DMS 273 (cell line): ENCODE results near the gene MCM7.

Experiments used
- DNase-seq: peaks from one replicate; lab custom pipeline; 2025; ENCODE audit not compliant: unreplicated experiment; lab: John Stamatoyannopoulos, UW

The MCM7 gene

DNA sequence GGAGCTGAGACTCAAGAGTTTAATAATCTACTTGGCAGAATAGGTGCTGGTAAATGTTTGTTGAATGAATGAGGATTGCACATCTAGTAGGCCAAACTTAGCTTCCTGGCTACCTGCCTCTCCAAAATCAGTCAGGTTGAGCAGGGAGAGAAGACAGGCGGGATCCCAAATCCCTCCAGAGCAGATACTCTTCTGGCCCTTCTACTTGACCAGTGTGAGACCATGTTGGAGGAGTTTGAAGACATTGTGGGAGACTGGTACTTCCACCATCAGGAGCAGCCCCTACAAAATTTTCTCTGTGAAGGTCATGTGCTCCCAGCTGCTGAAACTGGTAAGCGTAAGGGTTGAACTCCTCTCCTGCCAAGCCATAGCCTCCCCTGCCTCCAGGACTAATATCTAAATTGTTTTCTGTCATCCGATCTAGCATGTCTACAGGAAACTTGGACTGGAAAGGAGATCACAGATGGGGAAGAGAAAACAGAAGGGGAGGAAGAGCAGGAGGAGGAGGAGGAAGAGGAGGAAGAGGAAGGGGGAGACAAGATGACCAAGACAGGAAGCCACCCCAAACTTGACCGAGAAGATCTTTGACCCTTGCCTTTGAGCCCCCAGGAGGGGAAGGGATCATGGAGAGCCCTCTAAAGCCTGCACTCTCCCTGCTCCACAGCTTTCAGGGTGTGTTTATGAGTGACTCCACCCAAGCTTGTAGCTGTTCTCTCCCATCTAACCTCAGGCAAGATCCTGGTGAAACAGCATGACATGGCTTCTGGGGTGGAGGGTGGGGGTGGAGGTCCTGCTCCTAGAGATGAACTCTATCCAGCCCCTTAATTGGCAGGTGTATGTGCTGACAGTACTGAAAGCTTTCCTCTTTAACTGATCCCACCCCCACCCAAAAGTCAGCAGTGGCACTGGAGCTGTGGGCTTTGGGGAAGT, 23.4 kb upstream of the MCM7 start:
- no peak for DNase-seq

DNA sequence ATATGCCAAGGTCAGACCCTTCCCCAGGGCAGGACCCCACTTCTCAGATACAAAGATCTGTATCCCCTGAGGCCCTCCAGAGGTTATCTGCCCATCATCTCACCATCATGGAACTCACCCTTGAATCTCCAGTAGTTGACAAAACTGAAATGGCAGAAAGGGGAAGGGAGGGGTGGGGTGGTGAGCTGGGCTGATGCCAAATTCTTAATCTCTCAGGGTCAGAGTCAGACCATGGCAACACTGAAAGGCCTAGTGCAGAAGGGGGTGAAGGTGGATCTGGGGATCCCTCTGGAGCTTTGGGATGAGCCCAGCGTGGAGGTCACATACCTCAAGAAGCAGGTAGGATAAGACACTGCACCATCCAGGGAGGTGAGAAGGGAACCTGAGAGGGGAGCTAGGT, 21.4 kb upstream of the MCM7 start:
- DNase-seq, result no peak

DNA sequence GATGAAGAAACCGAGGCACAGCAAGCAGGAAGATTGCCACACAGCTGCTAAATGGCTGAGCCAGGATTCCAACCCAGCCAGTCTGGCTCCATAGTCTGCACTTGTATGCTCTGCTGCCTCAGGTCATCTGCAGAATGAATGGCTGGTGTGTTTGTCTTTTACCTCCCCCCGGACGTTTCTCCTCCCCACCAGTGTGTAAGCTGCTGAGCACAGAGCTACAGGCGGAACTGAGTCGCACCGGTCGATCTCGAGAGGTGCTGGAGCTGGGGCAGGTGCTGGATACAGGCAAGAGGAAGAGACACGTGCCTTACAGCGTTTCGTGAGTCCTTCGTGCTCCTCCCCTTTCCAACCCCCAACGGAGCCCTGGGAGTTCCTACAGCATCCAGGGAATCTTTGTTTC, 20.9 kb upstream of the MCM7 start:
- DNase-seq, result no peak

DNA sequence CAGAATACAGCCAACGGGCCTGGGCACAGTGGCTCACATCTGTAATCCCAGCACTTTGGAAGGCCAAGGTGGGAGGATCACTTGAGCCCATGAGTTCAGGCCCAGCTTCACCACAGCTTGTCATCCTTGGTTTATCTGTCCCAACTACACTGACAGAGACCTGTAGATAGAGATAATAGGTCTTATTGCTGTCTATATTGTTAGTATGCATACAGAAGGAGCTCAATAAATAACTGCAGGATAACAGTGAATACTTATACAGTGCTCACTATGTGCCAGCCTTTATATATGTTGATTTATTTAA, 19.5 kb upstream of the MCM7 start:
- DNase-seq, result no peak

DNA sequence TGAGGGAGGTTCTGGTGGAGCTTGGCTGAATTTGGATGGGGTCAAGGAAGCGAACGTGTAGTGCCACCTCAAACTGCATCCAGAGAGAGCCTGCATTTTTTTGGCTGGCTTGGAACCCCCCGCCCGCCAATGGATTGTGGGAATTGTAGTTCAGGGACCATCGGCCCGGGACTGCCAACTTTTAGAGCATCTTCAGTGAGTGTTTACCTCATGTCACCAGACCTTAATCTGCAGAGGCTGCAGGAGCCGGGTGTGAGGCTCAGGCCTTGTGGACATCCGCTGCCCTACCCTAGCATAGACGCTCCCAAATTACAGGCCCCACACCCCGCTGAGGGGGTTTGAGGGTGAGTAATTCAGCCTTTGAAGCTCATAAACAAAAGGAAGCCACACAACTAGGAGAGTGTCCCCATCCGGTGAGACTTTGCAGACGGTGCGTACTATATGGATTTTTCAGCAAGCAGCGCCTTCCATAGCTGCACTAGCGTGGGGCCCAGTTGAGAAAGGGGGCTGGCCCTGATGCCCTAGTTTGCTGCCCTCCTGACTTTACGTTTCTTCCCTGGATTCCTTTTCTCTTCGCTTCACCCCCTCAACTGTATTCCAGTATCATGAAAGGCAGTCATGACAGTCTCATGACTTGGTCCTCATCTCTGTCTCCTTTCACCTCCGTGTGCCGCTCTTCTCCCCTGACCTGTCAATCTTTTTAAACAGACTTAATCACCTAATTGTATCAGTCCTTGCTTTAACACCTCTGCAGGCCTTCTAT, 19.0 kb upstream of the MCM7 start:
- DNase-seq, result peak; percentile 92

DNA sequence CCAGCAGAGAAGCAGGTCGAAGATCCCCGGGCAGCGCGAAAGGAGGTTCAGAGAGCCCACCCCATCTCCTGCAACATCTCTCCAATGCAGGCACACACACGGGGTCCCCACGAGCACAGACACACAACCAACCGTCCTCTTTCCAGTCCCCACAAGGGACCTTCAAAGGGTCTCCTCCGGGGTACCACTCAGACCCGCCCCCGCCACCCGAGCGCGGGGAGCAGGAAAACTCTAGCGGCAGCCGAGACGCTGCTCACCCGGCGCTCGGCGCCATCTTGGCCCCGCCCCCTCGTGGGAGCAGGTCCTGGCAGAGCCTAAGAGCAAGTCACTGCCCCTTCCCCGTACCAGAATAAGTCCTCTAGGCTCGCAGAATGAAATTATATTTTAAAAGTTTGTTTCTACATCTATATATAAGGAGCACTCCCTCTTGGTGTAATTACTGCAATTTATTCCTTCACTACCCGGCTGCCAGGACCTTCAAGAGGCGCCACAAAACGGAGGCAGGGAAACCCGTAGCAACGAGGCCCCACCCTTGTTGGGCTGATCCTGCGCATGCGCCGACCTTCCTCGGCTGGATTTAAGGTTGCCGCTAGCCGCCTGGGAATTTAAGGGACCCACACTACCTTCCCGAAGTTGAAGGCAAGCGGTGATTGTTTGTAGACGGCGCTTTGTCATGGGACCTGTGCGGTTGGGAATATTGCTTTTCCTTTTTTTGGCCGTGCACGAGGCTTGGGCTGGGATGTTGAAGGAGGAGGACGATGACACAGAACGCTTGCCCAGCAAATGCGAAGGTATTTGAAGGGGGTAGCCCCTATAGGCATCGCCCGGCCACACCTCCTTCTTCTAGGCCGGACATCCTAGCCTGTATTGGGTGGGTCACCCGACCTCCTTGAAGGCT, 18.1 kb upstream of the MCM7 start, which contains the start of the genes CNPY4 and TAF6:
Gene CNPY4, plus strand, starts transcription at position 563 of the 898 bp plus-strand sequence. Its CDS starts 111 bp downstream, at position 674.
Gene TAF6, minus strand, starts transcription at position 287 of the 898 bp plus-strand sequence. CDS start 5,149 bp downstream, outside the sequence.
- peak; percentile 99 for DNase-seq

DNA sequence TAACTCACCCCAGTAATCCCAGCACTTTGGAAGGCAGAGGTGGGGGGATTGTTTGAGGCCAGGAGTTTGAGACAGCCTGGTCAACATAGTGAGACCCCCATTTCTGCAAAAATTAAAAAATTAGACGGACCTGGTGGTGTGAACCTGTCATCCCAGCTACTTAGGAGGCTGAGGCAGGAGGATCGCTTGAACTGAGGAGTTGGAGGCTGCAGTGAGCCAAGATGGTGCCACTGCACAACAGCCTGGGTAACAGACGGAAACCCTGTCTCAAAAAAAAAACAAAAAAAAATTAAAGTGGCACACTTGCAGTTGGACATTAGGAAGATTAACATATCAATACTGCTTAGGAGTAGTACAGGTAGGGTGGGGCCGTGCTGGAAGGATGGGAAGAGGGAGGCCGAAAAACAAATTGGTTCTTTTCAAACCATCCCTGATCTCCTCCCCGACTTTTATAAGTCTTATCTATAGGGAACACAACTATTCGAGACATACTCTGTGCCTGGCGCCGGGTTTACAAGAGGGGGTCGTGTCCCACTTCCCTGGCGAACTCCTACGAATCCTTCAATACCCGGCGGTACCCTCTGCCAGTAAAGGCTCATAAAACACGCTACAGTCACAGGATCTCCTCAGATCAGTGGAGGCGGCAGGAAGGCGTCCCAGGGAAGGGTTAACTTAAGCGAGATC, 17.3 kb upstream of the MCM7 start:
- no peak for DNase-seq

DNA sequence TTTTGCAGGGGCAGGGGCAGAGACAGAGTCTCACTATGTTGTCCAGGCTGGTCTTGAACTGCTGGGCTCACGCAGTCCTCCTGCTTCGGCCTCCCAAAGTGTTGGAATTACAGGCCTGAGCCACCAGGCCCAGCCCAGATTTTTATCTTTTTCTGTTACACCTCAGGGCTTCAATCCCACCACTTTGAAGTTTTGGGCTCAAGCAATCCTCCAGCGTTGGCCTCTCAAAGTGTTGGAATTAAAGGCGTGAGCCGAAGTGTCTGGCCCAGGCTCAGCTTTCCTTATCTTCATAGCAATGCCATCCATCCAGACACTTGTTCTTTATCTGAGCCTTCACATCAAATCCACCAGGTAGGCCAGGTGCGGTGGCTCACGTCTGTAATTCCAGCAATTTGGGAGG, 13.8 kb upstream of the MCM7 start:
- no peak for DNase-seq

DNA sequence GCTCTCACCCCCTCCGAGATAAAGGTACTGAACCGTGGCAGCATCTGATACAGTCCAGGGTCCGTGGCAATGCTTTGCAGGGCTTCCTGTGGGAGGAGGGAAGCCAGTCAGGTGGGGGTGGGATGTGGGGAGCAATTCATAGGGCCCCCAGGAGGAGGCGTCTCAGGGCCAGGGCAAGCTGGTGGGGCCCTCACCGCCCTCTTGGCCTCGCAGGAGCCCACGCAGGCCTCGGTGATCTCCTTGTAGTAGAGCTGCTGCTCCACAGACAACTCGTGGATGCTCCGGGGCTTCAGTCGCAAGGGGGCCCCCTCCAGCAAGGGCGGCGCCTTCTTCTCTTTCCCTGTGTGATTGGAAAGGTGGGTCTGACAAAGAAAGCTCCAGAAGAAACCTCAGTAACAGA, 10.7 kb upstream of the MCM7 start:
- no peak for DNase-seq

DNA sequence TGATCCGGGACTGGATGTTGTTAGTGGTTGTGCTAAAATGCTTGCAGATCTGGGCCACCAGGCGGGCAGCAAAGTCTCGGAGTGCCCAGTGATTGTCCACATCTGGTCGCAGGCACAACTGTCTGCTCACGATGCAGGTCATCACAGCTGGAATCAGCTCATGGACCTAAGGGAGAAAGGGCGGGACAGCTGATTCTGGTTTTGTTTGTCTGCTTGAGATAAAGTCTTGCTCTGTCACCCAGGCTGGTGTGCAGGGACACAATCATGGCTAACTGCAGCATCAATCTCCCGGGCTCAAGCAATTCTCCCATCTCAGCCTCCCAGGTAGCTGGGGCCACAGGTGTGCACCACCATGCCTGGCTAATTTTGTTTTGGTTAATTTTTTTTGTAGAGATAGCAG, 10.0 kb upstream of the MCM7 start:
- DNase-seq, result no peak

DNA sequence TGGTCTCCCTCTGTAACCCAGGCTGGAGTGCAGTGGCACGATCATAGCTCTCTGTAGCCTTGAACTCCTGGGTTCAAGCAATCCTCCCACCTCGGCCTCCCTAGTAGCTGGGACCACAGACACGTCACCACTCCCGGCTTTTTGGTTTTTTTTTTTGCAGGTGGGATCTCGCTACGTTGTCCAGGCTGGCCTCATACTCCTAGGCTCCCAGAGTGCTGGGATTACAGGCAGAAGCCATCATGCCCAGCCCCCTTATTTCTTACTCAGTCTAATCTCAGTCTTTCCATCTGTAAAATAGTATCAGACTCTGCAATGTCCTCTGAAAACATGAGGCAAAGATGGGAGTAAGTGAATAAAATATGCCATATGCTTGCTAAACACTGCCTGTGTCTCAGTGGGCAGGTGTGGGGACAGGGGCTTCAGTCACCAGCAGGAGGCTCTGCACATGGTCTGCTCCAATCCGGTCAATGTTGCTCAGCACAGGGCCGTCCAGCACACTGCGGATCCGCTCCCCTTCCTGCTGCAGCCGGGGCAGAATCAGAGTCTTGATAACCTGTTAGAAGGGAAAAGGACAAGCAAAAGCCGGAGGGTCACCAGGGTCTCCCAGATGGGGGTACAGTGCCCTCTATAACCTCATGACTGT, 8.4 kb upstream of the MCM7 start:
- DNase-seq, result no peak

DNA sequence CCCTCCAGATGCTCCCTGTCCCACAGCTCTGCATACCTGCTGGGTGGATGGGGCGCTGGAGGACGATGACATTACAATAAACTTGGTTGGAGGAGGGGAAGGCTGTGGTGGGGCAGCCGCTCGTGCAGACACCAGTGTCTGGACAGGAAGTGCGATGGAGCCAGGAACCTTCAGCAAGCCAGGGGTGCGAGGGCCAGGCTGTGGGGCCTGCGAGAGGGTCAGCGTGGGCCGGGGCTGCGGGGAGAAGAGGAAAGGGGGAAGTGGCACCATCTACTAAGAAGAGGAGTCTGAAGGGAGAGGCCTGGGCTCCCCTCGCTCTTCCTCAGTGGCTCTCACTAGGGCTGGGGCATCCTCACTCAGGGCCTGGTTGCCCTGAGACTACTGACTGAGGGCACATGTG, 6.7 kb upstream of the MCM7 start:
- DNase-seq, result no peak

DNA sequence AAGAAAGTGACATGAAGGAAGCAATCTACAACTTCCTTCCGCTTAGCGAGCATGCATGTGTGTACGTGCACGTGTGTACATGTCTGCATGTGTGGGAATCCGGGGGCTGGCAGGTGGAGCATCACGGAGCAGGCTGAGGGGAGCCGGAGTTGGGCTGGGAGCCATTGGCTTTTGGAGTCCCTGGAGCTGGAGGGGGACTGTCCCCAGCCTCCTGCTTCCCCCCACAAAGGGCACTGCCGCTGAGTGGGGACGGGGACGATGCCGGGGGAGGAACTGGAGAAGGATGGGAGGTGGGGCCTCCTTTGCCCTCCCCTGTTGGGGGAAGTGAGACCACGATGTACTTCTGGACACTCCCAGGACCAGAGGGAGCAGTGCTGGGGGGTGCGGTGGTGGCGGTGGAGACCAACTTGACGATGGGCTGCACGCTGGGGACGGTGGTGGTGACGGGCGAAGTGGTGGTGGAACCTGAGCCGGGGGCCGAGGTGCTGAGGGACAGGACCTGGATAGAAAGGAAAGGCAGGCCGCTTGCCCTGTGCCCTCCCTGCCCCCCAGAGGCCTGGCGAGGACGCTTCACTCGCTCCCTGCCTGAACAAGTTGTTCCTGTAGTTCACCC, 6.0 kb upstream of the MCM7 start:
- DNase-seq, result no peak

DNA sequence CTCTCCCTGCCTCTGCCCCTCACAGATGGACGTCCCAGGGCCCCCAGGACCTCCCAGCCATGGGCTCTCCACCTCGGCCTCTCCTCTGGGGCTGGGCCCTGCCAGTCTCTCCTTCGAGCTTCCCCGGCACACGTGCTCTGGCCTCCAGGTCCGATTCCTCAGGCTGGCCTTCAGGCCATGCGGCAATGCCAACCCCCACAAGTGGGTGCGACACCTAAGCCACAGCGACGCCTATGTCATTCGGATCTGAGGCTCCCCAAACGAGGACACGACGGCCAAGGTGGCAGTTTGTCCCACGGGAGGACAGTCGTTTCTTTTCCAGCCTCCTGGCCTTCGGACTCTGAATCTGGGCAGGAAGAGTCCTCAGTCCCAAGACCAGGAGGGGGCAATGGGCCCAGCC, 5.4 kb upstream of the MCM7 start:
- no peak for DNase-seq

DNA sequence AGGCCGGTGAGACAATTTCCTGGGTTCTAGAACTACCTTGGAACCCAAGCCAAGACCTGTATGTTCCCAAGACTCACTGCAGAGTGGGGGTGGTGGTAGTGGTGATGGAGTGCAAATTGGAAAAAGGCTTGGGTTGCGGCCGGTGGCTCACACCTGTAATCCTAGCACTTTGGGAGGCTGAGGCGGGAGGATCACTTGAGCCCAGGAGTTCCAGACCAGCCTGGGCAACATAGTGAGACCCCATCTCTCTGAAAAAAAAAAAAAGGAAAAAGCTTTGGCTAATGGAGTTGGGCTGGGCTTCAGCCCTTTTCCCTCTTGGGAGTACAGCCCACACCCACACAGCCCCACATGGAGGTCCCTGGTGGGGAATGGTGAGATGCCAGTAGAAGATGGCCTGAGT, 4.3 kb upstream of the MCM7 start:
- DNase-seq, result no peak

DNA sequence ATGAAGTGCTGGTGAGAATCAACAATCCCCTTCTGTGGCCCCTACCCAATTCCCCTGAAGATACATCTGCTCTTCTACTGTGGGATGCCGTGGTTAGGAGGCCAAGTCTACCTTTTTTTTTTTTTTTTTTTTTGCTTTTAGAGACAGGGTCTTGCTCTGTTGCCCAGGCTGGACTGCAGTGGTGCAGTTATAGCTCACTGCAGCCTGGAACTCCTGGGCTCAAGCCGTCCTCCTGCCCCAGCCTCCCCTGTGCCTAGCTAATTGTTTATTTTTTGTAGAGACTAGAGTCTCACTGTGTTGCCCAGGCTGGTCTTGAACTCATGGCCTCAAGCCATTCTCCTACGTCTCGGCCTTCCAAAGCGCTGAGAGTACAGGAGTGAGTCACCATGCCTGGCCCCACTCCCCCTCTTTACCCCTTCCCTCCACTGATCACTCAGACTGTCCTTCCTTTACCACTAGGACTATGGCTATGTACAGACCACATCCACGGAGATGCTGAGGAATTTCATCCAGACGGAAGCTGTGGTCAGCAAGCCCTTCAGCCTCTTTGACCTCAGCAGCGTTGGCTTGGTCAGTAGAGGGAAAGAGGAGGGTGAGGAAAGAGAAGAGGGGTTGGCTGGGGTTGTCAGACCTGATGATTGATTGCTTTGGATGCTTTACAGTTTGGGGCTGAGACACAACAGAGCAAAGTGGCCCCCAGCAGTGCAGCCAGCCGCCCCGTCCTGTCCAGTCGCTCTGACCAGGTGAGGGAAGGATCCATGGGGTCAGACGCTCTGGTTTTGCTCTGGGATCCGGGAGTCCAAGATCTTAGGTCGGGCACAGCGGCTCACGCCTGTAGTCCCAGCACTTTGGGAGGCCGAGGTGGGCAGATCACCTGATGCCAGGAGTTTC, 2.0 kb upstream of the MCM7 start:
- DNase-seq, result no peak

DNA sequence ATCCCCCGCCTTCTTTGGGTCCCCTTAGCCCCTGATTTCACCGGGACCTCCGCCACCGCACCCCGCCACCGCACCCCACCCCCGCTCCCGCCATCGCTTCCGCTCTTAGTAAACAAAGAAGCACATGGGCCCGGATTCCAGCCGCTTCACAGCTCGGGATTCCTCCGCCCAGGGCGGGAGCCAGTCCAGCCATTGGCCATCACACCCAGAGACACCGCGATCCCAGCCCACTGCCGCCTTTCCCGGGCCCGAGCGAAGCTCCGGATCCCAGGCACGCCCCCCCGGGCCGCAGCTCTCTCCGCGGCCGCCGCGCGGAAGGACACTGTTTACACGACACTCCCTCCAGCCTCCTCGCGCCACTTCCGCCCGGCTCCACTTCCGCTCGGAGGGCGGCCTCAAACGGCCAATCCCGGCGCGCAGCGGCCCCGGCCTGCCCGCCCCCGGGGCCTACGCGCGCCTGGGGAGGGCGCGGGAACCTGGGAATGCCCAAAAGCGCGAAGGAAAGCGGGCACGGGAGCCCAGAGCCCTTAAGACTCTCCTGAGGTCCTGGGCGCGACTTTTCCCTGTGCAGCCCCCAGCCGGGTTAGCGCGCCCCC, 679 bp downstream of the MCM7 start:
- peak; percentile 99 for DNase-seq

DNA sequence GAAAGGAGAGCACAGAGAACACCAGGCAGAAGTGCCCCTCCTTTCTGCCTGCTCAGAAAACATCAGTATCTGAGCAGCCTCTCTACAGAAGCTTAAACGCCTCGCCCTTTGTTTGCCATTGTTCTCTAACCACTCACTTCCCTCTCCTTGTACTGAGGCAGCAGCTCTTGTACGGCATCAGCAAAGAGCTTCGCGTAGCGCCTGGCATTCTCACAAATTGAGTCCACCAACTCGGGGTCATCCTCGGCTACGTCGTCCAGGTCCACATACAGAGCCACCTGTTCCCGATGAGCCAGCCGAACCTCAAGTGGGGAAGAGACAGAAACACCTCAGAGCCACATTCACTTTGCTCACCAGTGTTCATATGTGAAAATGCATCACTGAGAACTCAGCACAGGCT, 1.7 kb downstream of the MCM7 start:
- no peak for DNase-seq
